Epithelial cell of proximal tubule (primary cell): ENCODE data around the gene SHD. TPM values are rescaled to one million over a fixed set of nuclear protein-coding genes. Genes with fewer than 3 reads are reported as not detected.
A peak's percentile ranks its signal among the peaks of the same experiment; 100 is the strongest.
"Not testable (repeated sequence)": the region's sequence is repeated elsewhere in the genome, so short reads cannot be mapped to it uniquely, and the experiment has no call there.

Source experiments
- DNase-seq: peaks from one replicate; pipeline ENCODE4 v3.0.0-alpha.2; 2011; ENCODE audit warnings: low read depth
- H3K4me3 ChIP-seq: 2 replicates; pipeline ENCODE4 v1.5.1; 2011; ENCODE audit warnings: low read depth, mild to moderate bottlenecking, low read length
- CTCF ChIP-seq: conservative IDR thresholded peaks from 2 replicates; pipeline ENCODE4 v1.5.1; 2012; ENCODE audit warnings: low read depth, mild to moderate bottlenecking, low read length
- total RNA-seq: library from RNA; depleted of rRNA; stranded (reverse); fragments of >200 nt; gene quantifications from 2 replicates; pipeline ENCODE4 v1.2.3, GENCODE V29; 2015

SHD gene
- total RNA-seq, 1 donor from 2014 or later, result not detected

- TF ChIP-seq CTCF, result no peak
- no peak overlapping the region for H3K4me3 ChIP-seq
- DNase-seq, result no peak
Measured at GRCh38 chr19:4238831-4239230, 40.2 kb upstream of the SHD start.

- DNase-seq, result no peak
- H3K4me3 ChIP-seq, result no peak overlapping the region
Measured at GRCh38 chr19:4241824-4242430, 37.1 kb upstream of the SHD start.

GRCh38 chr19:4245938-4246337 lies 33.1 kb upstream of the SHD start:
- DNase-seq, H3K4me3 ChIP-seq: not testable (repeated sequence)

More at GRCh38 chr19:4241824-4242430, 37.1 kb upstream of the SHD start:
- TF ChIP-seq CTCF, result no peak

- peak; percentile 53 for TF ChIP-seq CTCF
- H3K4me3 ChIP-seq, result peak within 1 kb of the TSS; percentile 63
- peak; percentile 96 for DNase-seq
Measured at GRCh38 chr19:4246767-4247593, 32.1 kb upstream of the SHD start, which contains the start of gene YJU2. TSS of gene YJU2 (plus strand) at chr19:4247080. CDS start at chr19:4247147, 67 bp downstream.

- TF ChIP-seq CTCF, result peak; percentile 19
- DNase-seq, result no peak
- no peak overlapping the region for H3K4me3 ChIP-seq
Measured at GRCh38 chr19:4256563-4256962, 22.5 kb upstream of the SHD start.

- TF ChIP-seq CTCF, result no peak
- DNase-seq, result no peak
- no peak overlapping the region for H3K4me3 ChIP-seq
Measured at GRCh38 chr19:4257025-4257424, 22.0 kb upstream of the SHD start.

GRCh38 chr19:4258181-4258580 lies 20.9 kb upstream of the SHD start:
- TF ChIP-seq CTCF, result no peak
- no peak for DNase-seq
- H3K4me3 ChIP-seq, result no peak overlapping the region
